ENCODE results near the gene HOXA13.

DNA sequence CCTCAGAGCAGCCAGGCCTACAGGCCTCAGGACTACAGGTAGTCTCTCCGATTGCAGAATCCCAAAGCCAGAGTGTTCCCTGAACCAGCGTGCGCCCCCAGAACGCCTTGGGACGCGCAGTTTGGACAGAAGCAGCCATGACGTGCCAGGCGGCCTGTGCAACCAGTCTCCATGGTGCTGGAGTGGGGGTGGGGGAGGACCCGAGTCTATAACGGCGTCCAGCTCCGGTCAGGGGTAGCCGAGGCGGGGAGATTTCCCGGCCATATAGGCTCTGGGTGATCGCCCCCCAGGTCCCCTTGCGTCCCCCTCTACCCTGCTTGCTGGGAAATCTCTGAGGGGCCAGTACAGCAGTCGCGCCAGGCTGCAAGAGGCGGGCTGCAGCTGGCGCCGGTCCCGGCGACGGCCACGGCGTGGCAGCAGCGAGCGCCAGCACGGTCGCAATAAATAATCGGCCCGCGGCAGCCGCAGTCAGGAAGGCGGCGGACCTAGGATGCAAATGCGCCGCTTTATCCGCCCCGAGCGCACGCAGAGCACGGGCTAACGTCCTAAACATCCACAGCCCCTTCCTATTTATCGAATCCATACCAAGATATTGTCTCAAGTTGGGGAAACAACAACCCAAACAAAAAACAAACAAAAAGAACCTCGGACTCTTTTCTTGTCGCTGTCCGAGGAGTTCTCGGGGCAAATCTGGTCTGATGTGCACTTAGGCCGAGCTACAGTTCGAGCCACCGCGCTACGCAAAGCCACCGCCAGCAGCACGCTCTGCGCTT is 49.1 kb downstream of the HOXA13 start:
- TF ChIP-seq MEF2A (IDR thresholded peaks at IDR 0.05; ENCODE audit: insufficient read depth, low read depth, low read length) (no peak), POLR2A (IDR thresholded peaks at IDR 0.05; ENCODE audit: low read depth, low read length) (no peak; the same call in 1 of the 2 replicates), ESRRA (IDR thresholded peaks at IDR 0.05; ENCODE audit: low read length) (no peak), POLR2AphosphoS5 (IDR thresholded peaks at IDR 0.05; ENCODE audit: low read length) (no peak), RFX5 (IDR thresholded peaks at IDR 0.05; ENCODE audit: low read depth, low read length) (no peak), SIX5 (IDR thresholded peaks at IDR 0.05; ENCODE audit: low read depth, low read length, severe bottlenecking) (no peak), TARDBP (IDR thresholded peaks at IDR 0.05; ENCODE audit: borderline replicate concordance) (no peak), EP300 (IDR thresholded peaks at IDR 0.05; ENCODE audit: borderline replicate concordance in 1 of 2, control insufficient read depth in 1 of 2, low read depth in 2 of 2, low read length in 2 of 2) (no peak), TAF1 (IDR thresholded peaks at IDR 0.05; ENCODE audit: borderline replicate concordance, low read depth, low read length) (no peak), RAD51 (IDR thresholded peaks at IDR 0.05) (no peak), TCF3 (IDR thresholded peaks at IDR 0.05; ENCODE audit: borderline replicate concordance, insufficient read depth, low read depth, low read length) (0 out of 2 replicates have a peak, but pooled peaks have one; percentile 66)
